Vagina (tissue), 2 donors: ENCODE data around the gene FGGY. TPM values are rescaled to one million over a fixed set of nuclear protein-coding genes. Genes with fewer than 3 reads are reported as not detected.

Source experiments
- DNase-seq, 2 donors: peaks; one replicate each; pipeline ENCODE4 v3.0.0-alpha.2; 2017; ENCODE audit errors: extremely low spot score in 2 of 2
- H3K27ac ChIP-seq: fragments of 200-600 bp; sonication (generic); one replicate; pipeline ENCODE4 v1.5.1; 2019
- H3K27me3 ChIP-seq: fragments of 200-600 bp; sonication (generic); one replicate; pipeline ENCODE4 v1.5.1; 2019
- H3K36me3 ChIP-seq, 2 donors: fragments of 200-600 bp; sonication (generic); one replicate each; pipeline ENCODE4 v1.5.1; 2017 to 2019
- H3K4me1 ChIP-seq: fragments of 200-600 bp; sonication (generic); one replicate; pipeline ENCODE4 v1.5.1; 2019
- H3K4me3 ChIP-seq, 2 donors: fragments of 200-600 bp; sonication (generic); 1 replicate in 1 of 2; 2 replicates in 1 of 2; pipeline ENCODE4 v1.5.1; 2016 to 2019
- H3K9me3 ChIP-seq: fragments of 200-600 bp; sonication (generic); one replicate; pipeline ENCODE4 v1.5.1; 2019
- POLR2A ChIP-seq, 2 donors: fragments of 450-650 bp; IDR thresholded peaks; one replicate each; pipeline ENCODE4 v1.6.1; 2017; ENCODE audit warnings: antibody characterized with exemption in 2 of 2, mild to moderate bottlenecking in 2 of 2, moderate library complexity in 2 of 2
- POLR2AphosphoS5 ChIP-seq, 2 donors: sonication (generic); formaldehyde crosslinking; IDR thresholded peaks; one replicate each; pipeline ENCODE4 v1.9.0; 2017; ENCODE audit warnings: antibody characterized with exemption in 2 of 2, mild to moderate bottlenecking in 2 of 2, low read depth in 1 of 2; ENCODE audit not compliant: insufficient read depth in 1 of 2
- intact Hi-C: fragments of 100-400 bp; cut with DNase I; formaldehyde crosslinking; loops from one replicate; pipeline ENCODE4 v1.15.1; 2023
- total RNA-seq: library from RNA; depleted of rRNA; stranded (reverse); fragments of >200 nt; gene quantifications from one replicate; pipeline ENCODE4 v1.2.3, GENCODE V29; 2016
- TF ChIP-seq, protein P1 (sequence below), 3 experiments: fragments of 450-650 bp in 2 of 3; fragments of 200-600 bp in 1 of 3; sonication (generic) in 1 of 3; IDR thresholded peaks; one replicate each; pipeline ENCODE4 v1.5.1; 2017 to 2019; ENCODE audit warnings: antibody characterized with exemption in 3 of 3, mild to moderate bottlenecking in 2 of 3, moderate library complexity in 2 of 3

The FGGY gene
- total RNA-seq, 1 donor from 2014 or later = 11.8 TPM

- Histone ChIP-seq H3K36me3 (no peaks in the 10 kb centered on the region), H3K4me3 (no peak overlapping the region), H3K27me3 (no peaks in the 10 kb centered on the region), H3K9me3 (no peaks in the 10 kb centered on the region), H3K27ac (no peak overlapping the region), H3K4me1 (peaks cover 27% of the 10 kb centered on the region)
- DNase-seq = no peak
- intact Hi-C loops = no loop called here
- TF ChIP-seq, protein P1, sequence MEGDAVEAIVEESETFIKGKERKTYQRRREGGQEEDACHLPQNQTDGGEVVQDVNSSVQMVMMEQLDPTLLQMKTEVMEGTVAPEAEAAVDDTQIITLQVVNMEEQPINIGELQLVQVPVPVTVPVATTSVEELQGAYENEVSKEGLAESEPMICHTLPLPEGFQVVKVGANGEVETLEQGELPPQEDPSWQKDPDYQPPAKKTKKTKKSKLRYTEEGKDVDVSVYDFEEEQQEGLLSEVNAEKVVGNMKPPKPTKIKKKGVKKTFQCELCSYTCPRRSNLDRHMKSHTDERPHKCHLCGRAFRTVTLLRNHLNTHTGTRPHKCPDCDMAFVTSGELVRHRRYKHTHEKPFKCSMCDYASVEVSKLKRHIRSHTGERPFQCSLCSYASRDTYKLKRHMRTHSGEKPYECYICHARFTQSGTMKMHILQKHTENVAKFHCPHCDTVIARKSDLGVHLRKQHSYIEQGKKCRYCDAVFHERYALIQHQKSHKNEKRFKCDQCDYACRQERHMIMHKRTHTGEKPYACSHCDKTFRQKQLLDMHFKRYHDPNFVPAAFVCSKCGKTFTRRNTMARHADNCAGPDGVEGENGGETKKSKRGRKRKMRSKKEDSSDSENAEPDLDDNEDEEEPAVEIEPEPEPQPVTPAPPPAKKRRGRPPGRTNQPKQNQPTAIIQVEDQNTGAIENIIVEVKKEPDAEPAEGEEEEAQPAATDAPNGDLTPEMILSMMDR (IDR thresholded peaks at IDR 0.05) = no peak
- TF ChIP-seq POLR2AphosphoS5 (IDR thresholded peaks at IDR 0.05; ENCODE audit: insufficient read depth in 1 of 2, low read depth in 1 of 2) (no peak), POLR2A (IDR thresholded peaks at IDR 0.05) (no peak)
These were observed 466.5 kb downstream of the FGGY start for GRCh38 chr1:59763418-59763817.

DNA sequence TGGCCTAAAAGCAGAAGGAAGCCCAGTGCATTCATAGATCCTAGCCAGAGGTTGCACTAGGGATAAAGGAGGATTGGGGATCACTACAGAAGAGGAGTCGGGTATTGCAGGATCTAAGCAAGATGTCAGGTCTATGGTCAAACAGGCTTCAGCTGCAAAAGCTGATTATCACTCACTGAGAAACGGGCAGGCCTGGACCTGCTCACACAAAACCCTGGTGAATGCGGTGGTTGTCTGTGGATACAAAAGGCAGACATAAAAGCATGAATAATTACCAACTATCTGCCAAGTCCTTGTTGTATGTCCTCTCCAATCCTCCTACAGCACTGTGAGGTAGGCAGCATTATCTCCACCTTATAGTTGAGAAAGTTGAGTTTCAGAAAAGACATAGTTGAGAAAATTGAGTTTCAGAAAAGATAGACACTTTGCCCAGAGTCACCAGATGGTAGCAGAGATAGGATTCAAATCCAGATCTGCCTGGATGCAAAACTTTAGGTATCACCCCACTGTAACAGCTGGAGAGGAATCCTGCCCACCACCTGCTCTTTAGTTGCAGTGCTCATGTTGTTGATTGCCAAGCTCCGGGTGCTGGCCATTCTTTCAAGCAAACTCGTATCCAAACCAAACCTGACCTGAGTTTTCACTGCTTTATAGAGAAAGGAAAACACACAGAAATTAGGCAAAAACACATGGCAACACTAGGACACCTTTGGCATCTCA, 468.3 kb downstream of the FGGY start:
- intact Hi-C loops = no loop called here
- no peak for DNase-seq
- Histone ChIP-seq H3K9me3 (no peaks in the 10 kb centered on the region), H3K4me3 (no peak overlapping the region), H3K27me3 (no peaks in the 10 kb centered on the region), H3K4me1 (peaks cover 19% of the 10 kb centered on the region), H3K36me3 (no peaks in the 10 kb centered on the region), H3K27ac (no peak overlapping the region)
- TF ChIP-seq POLR2A (IDR thresholded peaks at IDR 0.05) = no peak
- peak in 1 of 2 donors; percentile 20 for TF ChIP-seq POLR2AphosphoS5 (IDR thresholded peaks at IDR 0.05; ENCODE audit: insufficient read depth in 1 of 2, low read depth in 1 of 2)
- TF ChIP-seq, protein P1 (IDR thresholded peaks at IDR 0.05) = no peak

DNA sequence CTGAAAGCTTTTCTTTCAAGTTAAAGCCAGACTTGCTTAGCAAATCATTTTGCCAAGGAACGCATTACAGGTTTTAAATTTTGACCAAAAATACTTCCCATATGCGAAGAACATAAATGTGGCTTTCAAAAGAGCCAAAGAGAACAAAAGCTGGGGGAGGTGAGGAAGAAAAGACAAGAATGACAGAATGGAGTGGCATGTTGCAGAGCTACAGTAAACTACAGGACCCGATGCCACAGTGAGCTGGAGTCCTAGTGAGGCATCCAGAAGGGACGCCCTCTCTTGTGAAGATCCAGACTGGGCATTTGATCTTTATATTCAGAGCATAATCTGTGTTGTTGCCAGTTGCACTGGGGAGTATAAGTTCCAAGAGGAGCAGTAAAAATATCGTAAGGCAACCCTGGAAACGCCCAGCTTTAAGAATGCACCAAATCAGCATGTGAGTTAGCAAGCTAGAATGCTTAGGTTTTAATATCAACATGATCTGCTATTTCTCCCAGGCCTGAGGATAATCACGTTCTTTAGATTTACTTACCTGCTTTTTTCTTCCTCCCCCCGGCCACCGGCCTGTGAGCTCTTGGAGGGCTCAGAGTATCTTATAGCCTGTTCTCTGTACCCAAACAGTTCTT, 469.4 kb downstream of the FGGY start:
- H3K9me3 ChIP-seq = no peaks in the 10 kb centered on the region
- H3K27me3 ChIP-seq = no peaks in the 10 kb centered on the region
- no peaks in the 10 kb centered on the region for H3K36me3 ChIP-seq
- intact Hi-C loops = no loop called here
- TF ChIP-seq POLR2A (IDR thresholded peaks at IDR 0.05) (no peak), POLR2AphosphoS5 (IDR thresholded peaks at IDR 0.05; ENCODE audit: insufficient read depth in 1 of 2, low read depth in 1 of 2) (no peak)
- TF ChIP-seq, protein P1 (IDR thresholded peaks at IDR 0.05) = no peak
- no peak overlapping the region for H3K27ac ChIP-seq
- DNase-seq = no peak
- peaks cover 19% of the 10 kb centered on the region for H3K4me1 ChIP-seq
- no peak overlapping the region for H3K4me3 ChIP-seq

DNA sequence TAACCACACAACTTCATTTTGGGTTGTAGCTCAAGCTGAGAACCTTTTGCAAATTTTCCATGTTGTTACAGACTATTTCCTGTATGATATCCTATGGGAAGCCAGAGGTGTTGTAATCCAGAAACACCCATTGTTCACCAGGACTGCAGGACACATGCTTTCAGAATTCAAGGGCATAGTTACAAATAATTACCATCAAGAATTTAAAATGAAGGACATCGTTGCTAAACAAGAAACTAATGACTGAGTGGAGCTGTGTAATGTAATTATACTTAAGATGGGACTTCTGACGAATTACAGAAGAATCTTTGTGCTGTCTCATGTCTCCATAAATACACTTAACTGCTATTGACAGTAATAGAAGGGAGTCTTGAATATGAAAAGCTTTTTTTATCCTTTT, 470.2 kb downstream of the FGGY start:
- H3K27me3 ChIP-seq = no peaks in the 10 kb centered on the region
- no peak overlapping the region for H3K4me3 ChIP-seq
- no peak for DNase-seq
- H3K4me1 ChIP-seq = peaks cover 19% of the 10 kb centered on the region
- TF ChIP-seq POLR2AphosphoS5 (IDR thresholded peaks at IDR 0.05; ENCODE audit: insufficient read depth in 1 of 2, low read depth in 1 of 2) (no peak), POLR2A (IDR thresholded peaks at IDR 0.05) (no peak)
- TF ChIP-seq, protein P1 (IDR thresholded peaks at IDR 0.05) = no peak
- no peak overlapping the region for H3K27ac ChIP-seq
- no peaks in the 10 kb centered on the region for H3K36me3 ChIP-seq
- intact Hi-C loops = no loop called here
- no peaks in the 10 kb centered on the region for H3K9me3 ChIP-seq
